ENCODE results near the gene CGB8.

Gene CGB8

DNA sequence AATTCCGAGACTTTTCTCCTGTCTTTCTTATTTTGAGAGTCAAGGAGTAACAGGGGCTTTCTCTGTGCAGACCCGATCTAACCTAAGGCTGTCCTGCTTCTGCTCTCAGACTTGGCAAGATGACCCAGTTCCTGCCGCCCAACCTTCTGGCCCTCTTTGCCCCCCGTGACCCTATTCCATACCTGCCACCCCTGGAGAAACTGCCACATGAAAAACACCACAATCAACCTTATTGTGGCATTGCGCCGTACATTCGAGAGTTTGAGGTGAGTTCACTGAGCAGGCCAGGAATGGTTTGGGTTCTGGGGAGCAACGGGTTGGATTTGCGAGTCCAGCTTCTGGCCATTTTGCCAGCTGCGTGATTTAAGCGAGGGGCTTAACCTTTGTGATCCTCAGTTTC lies 37.4 kb upstream of the CGB8 start:
- TF ChIP-seq, protein P1, sequence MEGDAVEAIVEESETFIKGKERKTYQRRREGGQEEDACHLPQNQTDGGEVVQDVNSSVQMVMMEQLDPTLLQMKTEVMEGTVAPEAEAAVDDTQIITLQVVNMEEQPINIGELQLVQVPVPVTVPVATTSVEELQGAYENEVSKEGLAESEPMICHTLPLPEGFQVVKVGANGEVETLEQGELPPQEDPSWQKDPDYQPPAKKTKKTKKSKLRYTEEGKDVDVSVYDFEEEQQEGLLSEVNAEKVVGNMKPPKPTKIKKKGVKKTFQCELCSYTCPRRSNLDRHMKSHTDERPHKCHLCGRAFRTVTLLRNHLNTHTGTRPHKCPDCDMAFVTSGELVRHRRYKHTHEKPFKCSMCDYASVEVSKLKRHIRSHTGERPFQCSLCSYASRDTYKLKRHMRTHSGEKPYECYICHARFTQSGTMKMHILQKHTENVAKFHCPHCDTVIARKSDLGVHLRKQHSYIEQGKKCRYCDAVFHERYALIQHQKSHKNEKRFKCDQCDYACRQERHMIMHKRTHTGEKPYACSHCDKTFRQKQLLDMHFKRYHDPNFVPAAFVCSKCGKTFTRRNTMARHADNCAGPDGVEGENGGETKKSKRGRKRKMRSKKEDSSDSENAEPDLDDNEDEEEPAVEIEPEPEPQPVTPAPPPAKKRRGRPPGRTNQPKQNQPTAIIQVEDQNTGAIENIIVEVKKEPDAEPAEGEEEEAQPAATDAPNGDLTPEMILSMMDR (IDR thresholded peaks at IDR 0.05; ENCODE audit: low read depth, low read length, missing control alignments): no peak
- DNase-seq: no peak

DNA sequence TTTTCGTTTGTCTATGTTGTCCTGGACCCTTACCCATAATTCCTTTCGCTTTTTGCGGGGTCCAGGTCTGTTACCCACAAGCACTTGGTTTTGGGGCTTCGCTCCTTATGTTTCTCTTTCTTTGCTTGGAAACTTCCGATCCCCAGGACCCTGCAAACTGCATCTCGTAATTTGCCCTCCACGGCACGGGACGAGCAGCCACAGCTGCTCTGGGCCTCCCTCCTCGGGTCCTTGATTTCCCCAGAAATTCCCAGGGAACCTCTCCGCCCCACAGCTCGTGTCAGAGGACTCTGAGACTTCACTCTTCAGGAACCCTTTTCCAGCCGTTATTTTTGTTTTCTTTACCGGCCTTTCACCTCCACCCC lies 36.9 kb upstream of the CGB8 start:
- H3K27me3 ChIP-seq (replicated peaks): no peaks in the 10 kb centered on the region
- no peak for DNase-seq

More for the DNA sequence above, 37.4 kb upstream of the CGB8 start:
- H3K36me3 ChIP-seq (replicated peaks): peaks cover 39% of the 10 kb centered on the region
- H3K27me3 ChIP-seq (replicated peaks): no peaks in the 10 kb centered on the region
- in situ Hi-C loops (cut with HindIII; ENCODE audit: low pct_ligation_motif_present, low sequenced_read_pairs): no loop called here
- peak overlapping the region; percentile 96 for H3K4me3 ChIP-seq (ENCODE audit: low read depth, low read length)
- H3K27ac ChIP-seq: no peak overlapping the region

DNA sequence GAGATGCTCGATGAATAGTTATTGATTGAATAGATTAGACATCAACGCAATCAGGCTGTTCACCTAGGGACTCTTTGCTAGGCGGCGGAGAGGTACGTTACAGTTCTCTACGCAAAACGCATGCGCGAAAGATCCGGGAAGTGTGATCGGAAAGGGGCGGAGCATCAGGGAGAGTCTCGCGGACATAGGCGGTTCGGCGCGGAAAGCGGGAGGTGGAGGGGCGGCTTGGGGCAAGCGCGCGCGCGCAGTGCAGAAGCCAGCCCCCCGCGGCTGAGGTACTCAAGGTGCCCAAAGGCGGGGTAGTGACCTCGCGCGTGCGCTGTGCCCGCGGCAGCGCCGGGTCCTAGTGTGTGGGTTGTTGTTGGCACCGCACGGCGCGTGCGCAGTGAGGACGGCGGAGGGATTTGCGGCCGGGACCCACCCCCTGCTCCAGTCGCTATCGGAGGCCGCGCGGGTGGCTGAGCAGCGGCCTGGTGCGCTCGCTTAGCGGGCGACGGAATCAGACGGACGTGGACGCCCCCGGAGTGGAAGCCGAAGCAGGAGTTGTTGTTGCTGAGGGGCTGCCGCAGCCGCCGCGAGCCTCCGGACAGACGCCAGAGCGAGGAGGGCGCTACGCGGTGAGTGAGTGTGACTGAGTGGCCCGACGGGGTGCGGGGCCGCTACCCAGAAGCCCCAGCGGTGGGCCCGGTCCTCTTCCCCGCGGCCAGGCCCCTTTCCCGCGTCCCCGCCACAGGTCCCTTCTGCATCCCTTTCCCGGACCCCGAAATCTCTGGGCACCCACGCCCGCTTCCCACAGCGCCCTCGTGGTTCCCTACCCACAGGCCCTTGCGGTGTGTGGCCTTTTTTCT lies 36.3 kb upstream of the CGB8 start, which contains the start of gene SNRNP70:
Gene SNRNP70 (plus strand): TSS at position 432 of the 848 bp plus-strand sequence. CDS start 964 bp downstream, outside the sequence.
- Histone ChIP-seq H3K4me3 (ENCODE audit: low read depth, low read length) (peak within 1 kb of the TSS; percentile 96), H3K27me3 (replicated peaks) (no peaks in the 10 kb centered on the region), H3K36me3 (replicated peaks) (peaks cover 28% of the 10 kb centered on the region), H3K27ac (peak within 1 kb of the TSS; percentile 86)
- peak; percentile 99 for DNase-seq
- TF ChIP-seq, protein P1 (IDR thresholded peaks at IDR 0.05; ENCODE audit: low read depth, low read length, missing control alignments): no peak
- in situ Hi-C loops (cut with HindIII; ENCODE audit: low pct_ligation_motif_present, low sequenced_read_pairs): no loop called here

More for the DNA sequence above, 36.9 kb upstream of the CGB8 start:
- Histone ChIP-seq H3K27ac (peak overlapping the region; percentile 86), H3K36me3 (replicated peaks) (peaks cover 34% of the 10 kb centered on the region), H3K4me3 (ENCODE audit: low read depth, low read length) (peak overlapping the region; percentile 96)
- in situ Hi-C loops (cut with HindIII; ENCODE audit: low pct_ligation_motif_present, low sequenced_read_pairs): no loop called here
- TF ChIP-seq, protein P1 (IDR thresholded peaks at IDR 0.05; ENCODE audit: low read depth, low read length, missing control alignments): no peak

DNA sequence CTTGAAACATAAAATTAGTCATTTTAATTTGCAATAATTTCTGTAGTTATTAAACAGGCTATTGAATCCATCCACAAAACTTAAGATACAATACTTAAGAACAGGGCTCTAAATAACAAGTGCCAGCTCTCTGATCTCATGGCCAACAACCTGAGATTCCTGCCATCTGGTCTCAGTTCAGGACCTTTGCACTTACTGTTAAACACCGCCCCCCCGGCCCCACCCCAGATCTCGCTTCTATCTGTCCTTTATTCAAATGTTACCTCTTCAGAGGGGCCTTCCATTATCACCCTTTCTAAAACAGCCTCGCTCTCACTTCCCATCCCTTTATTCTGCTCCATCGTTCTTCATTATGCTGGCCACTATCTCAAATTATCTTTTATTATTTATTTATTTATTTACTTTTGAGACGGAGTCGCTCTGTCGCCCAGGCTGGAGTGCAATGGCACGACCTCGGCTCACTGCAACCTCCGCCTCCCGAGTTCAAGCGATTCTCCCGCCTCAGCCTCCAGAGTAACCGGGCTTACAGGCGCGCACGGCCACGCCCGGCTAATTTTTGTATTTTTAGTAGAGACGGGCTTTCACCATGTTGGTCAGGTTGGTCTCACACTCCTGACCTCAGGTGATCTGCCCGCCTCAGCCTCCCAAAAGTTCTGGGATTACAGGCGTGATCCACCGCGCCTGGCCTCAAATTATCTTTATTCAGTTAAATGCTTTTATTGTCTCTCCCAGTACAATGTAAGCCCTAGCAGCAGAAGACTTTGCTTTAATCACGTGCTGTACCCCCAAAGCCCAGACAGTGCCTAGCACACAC lies 35.5 kb upstream of the CGB8 start:
- Histone ChIP-seq H3K36me3 (replicated peaks) (peaks cover 24% of the 10 kb centered on the region), H3K27ac (peak overlapping the region; percentile 86), H3K27me3 (replicated peaks) (no peaks in the 10 kb centered on the region), H3K4me3 (ENCODE audit: low read depth, low read length) (peak overlapping the region; percentile 96)
- TF ChIP-seq, protein P1 (IDR thresholded peaks at IDR 0.05; ENCODE audit: low read depth, low read length, missing control alignments): no peak
- DNase-seq: no peak
- in situ Hi-C loops (cut with HindIII; ENCODE audit: low pct_ligation_motif_present, low sequenced_read_pairs): no loop called here

DNA sequence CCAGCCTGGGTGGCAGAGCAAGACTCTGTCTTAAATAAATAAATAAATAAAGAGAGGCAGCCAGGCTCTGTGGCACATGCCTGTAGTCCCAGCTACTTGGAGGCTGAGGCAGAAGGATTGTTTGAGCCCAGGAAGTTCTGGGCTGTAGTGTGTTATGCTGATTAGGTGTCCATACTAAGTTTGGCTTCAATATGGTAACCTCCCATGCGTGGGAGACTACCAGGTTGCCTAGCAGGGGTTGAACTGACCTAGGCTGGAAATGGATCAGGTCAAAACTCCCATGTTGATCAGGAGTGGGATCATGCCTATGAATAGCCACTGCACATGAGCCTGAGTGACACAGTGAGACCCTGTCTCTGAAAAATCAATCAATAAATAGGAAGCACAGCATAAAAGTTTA lies 32.4 kb upstream of the CGB8 start:
- Histone ChIP-seq H3K36me3 (replicated peaks) (peaks cover under 1% of the 10 kb centered on the region), H3K27me3 (replicated peaks) (no peaks in the 10 kb centered on the region), H3K4me3 (ENCODE audit: low read depth, low read length) (no peak overlapping the region), H3K27ac (no peak overlapping the region)
- DNase-seq: no peak
- TF ChIP-seq, protein P1 (IDR thresholded peaks at IDR 0.05; ENCODE audit: low read depth, low read length, missing control alignments): no peak
- in situ Hi-C loops (cut with HindIII; ENCODE audit: low pct_ligation_motif_present, low sequenced_read_pairs): no loop called here
